GM18505 (cell line): Measurements from ENCODE around the gene GAGE10.
"Not testable (repeated sequence)": the region's sequence is repeated elsewhere in the genome, so short reads cannot be mapped to it uniquely, and the experiment has no call there.

Experiments
- ATAC-seq: cut with Tn5 transposase; IDR thresholded peaks from one replicate; pipeline ENCODE4 v1.9.1; 2021; ENCODE audit not compliant: unreplicated experiment

The GAGE10 gene

DNA sequence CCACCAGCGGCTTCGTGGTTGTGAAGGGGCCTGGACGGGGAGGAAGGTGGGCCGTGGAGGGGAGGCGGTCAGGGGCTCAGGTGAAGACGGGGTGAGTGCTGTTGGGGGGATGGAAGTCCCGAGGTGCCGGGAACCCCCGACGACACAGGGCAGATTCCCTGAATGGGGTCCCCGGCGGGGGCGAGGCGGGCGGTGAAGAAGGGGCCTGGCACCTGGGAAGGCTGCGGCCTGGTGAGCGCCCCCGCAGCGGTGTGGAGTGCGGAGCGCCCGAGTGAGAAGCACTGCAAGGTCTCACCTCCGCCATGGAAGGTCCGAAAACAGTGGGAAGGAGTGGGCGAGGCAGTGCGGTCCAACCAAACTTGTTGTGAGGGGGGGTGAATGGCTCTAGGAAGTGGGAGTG is 28.4 kb downstream of the GAGE10 start:
- ATAC-seq = not testable (repeated sequence)

DNA sequence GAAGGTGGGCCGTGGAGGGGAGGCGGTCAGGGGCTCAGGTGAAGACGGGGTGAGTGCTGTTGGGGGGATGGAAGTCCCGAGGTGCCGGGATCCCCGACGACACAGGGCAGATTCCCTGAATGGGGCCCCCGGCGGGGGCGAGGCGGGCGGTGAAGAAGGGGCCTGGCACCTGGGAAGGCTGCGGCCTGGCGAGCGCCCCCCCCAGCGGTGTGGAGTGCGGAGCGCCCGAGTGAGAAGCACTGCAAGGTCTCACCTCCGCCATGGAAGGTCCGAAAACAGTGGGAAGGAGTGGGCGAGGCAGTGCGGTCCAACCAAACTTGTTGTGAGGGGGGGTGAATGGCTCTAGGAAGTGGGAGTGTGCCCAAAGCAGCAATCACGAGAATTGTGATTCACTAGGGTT is 38.0 kb downstream of the GAGE10 start:
- ATAC-seq = not testable (repeated sequence)

DNA sequence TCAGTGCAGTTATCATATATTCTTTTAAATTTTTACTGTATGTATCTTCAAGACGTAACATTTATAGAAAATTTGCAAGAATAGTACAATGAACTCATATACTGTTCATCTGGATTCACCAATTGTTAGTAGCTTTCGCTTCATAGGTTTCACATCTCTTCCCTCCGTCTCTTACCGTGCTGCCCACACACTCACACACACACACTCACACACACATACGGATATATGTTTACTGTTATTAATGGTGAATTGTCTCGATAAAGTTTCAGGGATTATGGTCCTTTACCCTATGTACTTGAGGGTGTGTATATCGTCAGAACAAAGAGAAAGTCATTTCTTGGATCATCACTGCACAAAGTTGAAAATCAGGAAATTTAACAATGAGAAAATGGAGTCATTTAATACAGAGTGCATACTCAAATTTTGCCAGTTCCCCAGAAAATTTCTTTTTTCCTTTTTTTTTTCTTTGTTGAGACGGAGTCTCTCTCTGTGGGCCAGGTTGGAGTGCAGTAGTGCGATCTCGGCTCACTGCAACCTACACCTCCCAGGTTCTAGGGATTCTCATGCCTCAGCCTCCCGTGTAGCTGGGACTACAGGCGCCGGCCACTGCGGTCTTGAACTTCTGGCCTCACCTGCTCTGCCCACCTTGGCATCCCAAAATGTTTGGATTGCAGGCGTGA is 41.2 kb downstream of the GAGE10 start:
- not testable (repeated sequence) for ATAC-seq

DNA sequence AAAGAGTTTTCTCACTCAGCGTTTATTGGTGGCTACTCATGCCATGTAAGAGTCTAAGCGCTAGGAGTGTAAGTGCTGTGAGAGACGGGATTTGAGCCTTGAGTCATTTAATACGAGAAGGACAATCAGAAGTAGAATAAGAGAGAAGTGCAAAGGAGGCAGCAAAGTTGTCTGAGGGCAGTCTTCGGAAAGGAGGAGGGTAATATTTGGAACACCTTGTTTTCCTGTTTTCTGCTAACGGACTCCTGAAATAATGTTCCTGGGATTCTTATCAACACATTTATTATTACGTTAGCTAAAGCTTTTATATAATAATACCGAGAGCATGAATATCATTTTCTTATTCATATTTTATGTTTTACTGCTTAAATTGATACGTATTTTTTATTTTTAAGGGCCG is 42.0 kb downstream of the GAGE10 start:
- ATAC-seq = not testable (repeated sequence)

DNA sequence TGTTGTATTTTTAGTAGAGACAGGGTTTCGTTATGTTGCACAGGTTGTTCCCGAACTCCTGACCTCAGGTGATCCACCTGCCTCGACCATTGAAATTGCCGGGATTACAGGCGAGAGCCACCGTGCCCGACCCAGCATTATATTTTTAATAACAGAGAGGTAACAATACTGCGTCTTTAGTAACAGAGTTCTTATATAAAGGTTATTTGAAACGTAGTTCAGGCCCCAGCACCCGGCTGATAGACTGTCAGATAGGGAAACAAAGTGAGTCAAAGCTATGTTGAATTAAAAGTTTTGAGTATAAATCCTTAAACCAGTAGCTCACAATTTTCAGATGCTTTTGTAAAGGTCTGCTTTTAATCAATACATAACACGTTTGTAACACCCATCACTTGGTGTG is 42.7 kb downstream of the GAGE10 start:
- not testable (repeated sequence) for ATAC-seq
